Thyroid gland (tissue), 4 donors: ENCODE measurements around the gene XAGE5. TPM values are rescaled to one million over a fixed set of nuclear protein-coding genes. Genes with fewer than 3 reads are reported as not detected.
"Not testable (repeated sequence)": the region's sequence is repeated elsewhere in the genome, so short reads cannot be mapped to it uniquely, and the experiment has no call there.

Source experiments
- DNase-seq, 2 donors: peaks; one replicate each; pipeline ENCODE4 v3.0.0-alpha.2; 2019
- H3K27ac ChIP-seq, 3 donors: fragments of 200-600 bp; sonication (generic); 1 replicate in 2 of 3; 2 replicates in 1 of 3; pipeline ENCODE4 v1.5.1; 2016 to 2019; ENCODE audit warnings: mild to moderate bottlenecking in 1 of 3, moderate library complexity in 1 of 3
- H3K27me3 ChIP-seq: fragments of 200-600 bp; sonication (generic); one replicate; pipeline ENCODE4 v1.5.1; 2019
- H3K36me3 ChIP-seq, 2 donors: fragments of 200-600 bp; sonication (generic); one replicate each; pipeline ENCODE4 v1.5.1; 2016 to 2019
- H3K4me1 ChIP-seq, 2 donors: fragments of 200-600 bp; sonication (generic); one replicate each; pipeline ENCODE4 v1.5.1; 2017 to 2019
- H3K4me3 ChIP-seq, 3 donors: fragments of 200-600 bp; sonication (generic); replicated peaks in 1 of 3; 1 replicate in 2 of 3; 2 replicates in 1 of 3; pipeline ENCODE4 v1.5.1; 2016; ENCODE audit warnings: mild to moderate bottlenecking in 1 of 3
- H3K9me3 ChIP-seq: fragments of 200-600 bp; sonication (generic); one replicate; pipeline ENCODE4 v1.5.1; 2017
- CTCF ChIP-seq, 6 experiments: fragments of 200-600 bp in 3 of 6; fragments of 450-650 bp in 3 of 6; sonication (generic) in 3 of 6; IDR thresholded peaks; one replicate each; pipeline ENCODE4 v1.5.1; 2016 to 2019; ENCODE audit warnings: antibody characterized with exemption in 6 of 6, mild to moderate bottlenecking in 2 of 6, inconsistent platforms in 1 of 6, moderate library complexity in 1 of 6
- POLR2A ChIP-seq, 2 donors: fragments of 450-650 bp; IDR thresholded peaks; one replicate each; pipeline ENCODE4 v1.6.1; 2017; ENCODE audit warnings: antibody characterized with exemption in 2 of 2, mild to moderate bottlenecking in 2 of 2, moderate library complexity in 1 of 2
- WGBS, 2 donors: methylation state at CpG; one replicate each; pipeline ENCODE4 v1.1.5; 2017; 5-methylcytosine and 5-hydroxymethylcytosine counted together
- intact Hi-C: fragments of 100-400 bp; cut with DNase I; formaldehyde crosslinking; loops from one replicate; pipeline ENCODE4 v1.15.1; 2023
- total RNA-seq, 4 donors: library from RNA; depleted of rRNA; stranded (reverse); fragments of >200 nt; gene quantifications; one replicate each; pipeline ENCODE4 v1.2.3, GENCODE V29; 2016

Gene XAGE5
- total RNA-seq, 4 donors from 2014 or later: not detected

GRCh38 chrX:52824608-52825007 lies 13.5 kb downstream of the XAGE5 start:
- Histone ChIP-seq H3K4me3 (no peak overlapping the region), H3K9me3 (no peaks in the 10 kb centered on the region), H3K27me3 (no peaks in the 10 kb centered on the region), H3K4me1 (peaks cover 0 to 4% of the 10 kb centered on the region in 2 donors), H3K36me3 (no peaks in the 10 kb centered on the region), H3K27ac (no peak overlapping the region)
- no peak for TF ChIP-seq CTCF (IDR thresholded peaks at IDR 0.05)
- TF ChIP-seq POLR2A (IDR thresholded peaks at IDR 0.05): no peak
- 83 to 90% methylated on average over 2 of the region's 2 CpGs for WGBS, 2 donors
- DNase-seq: no peak
- intact Hi-C loops: no loop called here

- Histone ChIP-seq H3K4me1 (no peaks in the 10 kb centered on the region), H3K36me3 (no peaks in the 10 kb centered on the region), H3K27ac (no peak overlapping the region), H3K4me3 (no peak overlapping the region), H3K9me3 (no peaks in the 10 kb centered on the region), H3K27me3 (no peaks in the 10 kb centered on the region)
- DNase-seq: no peak
- intact Hi-C loops: no loop called here
- TF ChIP-seq POLR2A (IDR thresholded peaks at IDR 0.05) (no peak), CTCF (IDR thresholded peaks at IDR 0.05) (no peak)
- WGBS, 2 donors: 56 to 69% methylated on average over 2 of the region's 3 CpGs
Measured at GRCh38 chrX:52830551-52830950, 19.5 kb downstream of the XAGE5 start.

- H3K27me3 ChIP-seq: no peaks in the 10 kb centered on the region
- DNase-seq: no peak
- no peak overlapping the region for H3K4me3 ChIP-seq
- 76 to 89% methylated on average over 2 of the region's 2 CpGs for whole genome bisulfite sequencing, 2 donors
- no peaks in the 10 kb centered on the region for H3K9me3 ChIP-seq
- no peak overlapping the region for H3K27ac ChIP-seq
- no peaks in the 10 kb centered on the region for H3K4me1 ChIP-seq
- no peak for TF ChIP-seq POLR2A (IDR thresholded peaks at IDR 0.05)
- no peak for TF ChIP-seq CTCF (IDR thresholded peaks at IDR 0.05)
- H3K36me3 ChIP-seq: no peaks in the 10 kb centered on the region
- intact Hi-C loops: no loop called here
Measured at GRCh38 chrX:52839137-52839536, 28.1 kb downstream of the XAGE5 start.

- H3K9me3 ChIP-seq, H3K27ac ChIP-seq, H3K36me3 ChIP-seq, H3K27me3 ChIP-seq, DNase-seq, intact Hi-C loops, H3K4me1 ChIP-seq, H3K4me3 ChIP-seq: not testable (repeated sequence)
- WGBS, 2 donors: 89 to 90% methylated on average over 3 of the region's 3 CpGs
Measured at GRCh38 chrX:52843619-52844018, 32.5 kb downstream of the XAGE5 start.

- TF ChIP-seq POLR2A (IDR thresholded peaks at IDR 0.05): no peak
- no peak for TF ChIP-seq CTCF (IDR thresholded peaks at IDR 0.05)
- no peak for DNase-seq
- H3K9me3 ChIP-seq: no peaks in the 10 kb centered on the region
- no peak overlapping the region for H3K4me3 ChIP-seq
- intact Hi-C loops: no loop called here
- no peaks in the 10 kb centered on the region for H3K4me1 ChIP-seq
- no peak overlapping the region for H3K27ac ChIP-seq
- H3K36me3 ChIP-seq: no peaks in the 10 kb centered on the region
- H3K27me3 ChIP-seq: no peaks in the 10 kb centered on the region
- 87 to 93% methylated on average over 9 of the region's 9 CpGs for WGBS, 2 donors
Measured at GRCh38 chrX:52852110-52852860, 41.2 kb downstream of the XAGE5 start.

GRCh38 chrX:52856991-52857525 lies 46.0 kb downstream of the XAGE5 start:
- H3K27me3 ChIP-seq: not testable (repeated sequence)

More at GRCh38 chrX:52856991-52857525, 46.0 kb downstream of the XAGE5 start:
- H3K4me3 ChIP-seq, intact Hi-C loops, DNase-seq, H3K9me3 ChIP-seq, H3K27ac ChIP-seq, H3K36me3 ChIP-seq, H3K4me1 ChIP-seq: not testable (repeated sequence)
- WGBS, 2 donors: 55 to 62% methylated on average over 4 of the region's 4 CpGs
